ENCODE measurements around the gene CDHR1.
A peak's percentile ranks its signal among the peaks of the same experiment; 100 is the strongest.
"Not testable (repeated sequence)": the region's sequence is repeated elsewhere in the genome, so short reads cannot be mapped to it uniquely, and the experiment has no call there.

The CDHR1 gene

GRCh38 chr10:84194424-84195043 lies at the start of gene CDHR1:
Gene CDHR1, plus strand, starts transcription at chr10:84194537. Its CDS starts 224 bp downstream, at chr10:84194761.
- Mint-ChIP-seq H3K4me1 (peaks cover 8% of the 10 kb centered on the region), H3K9me3 (no peaks in the 10 kb centered on the region), H3K4me3 (peak within 1 kb of the TSS; percentile 73), H3K27ac (ENCODE audit: low read depth) (no peak within 1 kb of the TSS), H3K36me3 (ENCODE audit: insufficient read depth) (peaks cover 3% of the 10 kb centered on the region), H3K27me3 (peaks cover 7% of the 10 kb centered on the region)
- ATAC-seq (replicated peaks; ENCODE audit: extremely low read depth, poor library complexity, severe bottlenecking), result peak; percentile 68
- DNase-seq (ENCODE audit: low spot score in 2 of 2), result no peak

GRCh38 chr10:84147347-84147746 lies 47.0 kb upstream of the CDHR1 start:
- H3K27ac Mint-ChIP-seq (ENCODE audit: low read depth), result no peak overlapping the region
- DNase-seq (ENCODE audit: low spot score in 2 of 2), result no peak
- H3K4me3 Mint-ChIP-seq, result no peak overlapping the region
- ATAC-seq (replicated peaks; ENCODE audit: extremely low read depth, poor library complexity, severe bottlenecking), result no peak
- H3K4me1 Mint-ChIP-seq, result peaks cover 6% of the 10 kb centered on the region
- no peaks in the 10 kb centered on the region for H3K9me3 Mint-ChIP-seq
- no peaks in the 10 kb centered on the region for H3K27me3 Mint-ChIP-seq
- peaks cover 76% of the 10 kb centered on the region for H3K36me3 Mint-ChIP-seq (ENCODE audit: insufficient read depth)

DNA sequence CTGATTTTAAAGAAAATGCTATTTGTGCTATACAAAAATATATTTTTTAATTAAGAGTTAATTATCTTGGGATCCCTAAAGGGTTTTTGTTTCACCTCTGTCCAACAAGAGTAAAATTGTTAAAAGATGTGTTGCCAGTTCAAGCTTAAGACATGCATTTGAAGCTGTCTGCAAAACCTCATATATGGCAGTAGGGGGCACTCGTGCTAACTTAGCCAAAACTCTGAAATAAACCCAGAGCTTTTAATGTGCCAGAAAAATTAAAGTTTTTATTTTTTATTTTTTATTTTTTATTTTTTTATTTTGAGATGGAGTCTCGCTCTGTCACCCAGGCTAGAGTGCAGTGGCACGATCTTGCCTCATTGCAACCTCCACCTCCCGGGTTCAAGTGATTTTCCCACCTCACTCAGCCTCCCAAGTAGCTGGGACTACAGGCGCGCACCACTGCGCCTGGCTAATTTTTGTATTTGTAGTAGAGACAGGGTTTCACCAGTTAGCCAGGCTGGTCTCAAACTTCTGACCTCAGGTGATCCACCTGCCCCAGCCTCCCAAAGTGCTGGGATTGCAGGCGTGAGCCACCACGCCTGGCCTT lies 46.2 kb upstream of the CDHR1 start:
- peak; percentile 56 for ATAC-seq (replicated peaks; ENCODE audit: extremely low read depth, poor library complexity, severe bottlenecking)
- not testable (repeated sequence) for DNase-seq (ENCODE audit: low spot score in 2 of 2)

DNA sequence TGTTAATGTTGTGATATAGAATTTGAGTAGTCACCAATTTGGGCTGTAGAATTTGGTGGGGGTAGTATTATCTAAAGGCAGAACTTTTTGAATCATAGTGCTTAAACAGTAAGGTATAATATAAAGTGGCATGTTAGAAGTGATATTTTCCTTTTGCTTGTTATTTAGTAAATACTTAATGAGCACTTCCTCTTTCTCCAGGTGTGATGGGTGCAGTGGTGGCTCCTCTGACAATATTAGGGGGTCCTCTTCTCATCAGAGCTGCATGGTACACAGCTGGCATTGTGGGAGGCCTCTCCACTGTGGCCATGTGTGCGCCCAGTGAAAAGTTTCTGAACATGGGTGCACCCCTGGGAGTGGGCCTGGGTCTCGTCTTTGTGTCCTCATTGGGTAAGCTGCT lies 44.5 kb upstream of the CDHR1 start:
- Mint-ChIP-seq H3K4me3 (no peak overlapping the region), H3K27me3 (no peaks in the 10 kb centered on the region), H3K4me1 (no peaks in the 10 kb centered on the region), H3K9me3 (no peaks in the 10 kb centered on the region), H3K36me3 (ENCODE audit: insufficient read depth) (peaks cover 73% of the 10 kb centered on the region), H3K27ac (ENCODE audit: low read depth) (no peak overlapping the region)
- ATAC-seq (replicated peaks; ENCODE audit: extremely low read depth, poor library complexity, severe bottlenecking) (no peak), DNase-seq (ENCODE audit: low spot score in 2 of 2) (no peak)

More for the DNA sequence above, 46.2 kb upstream of the CDHR1 start:
- not testable (repeated sequence) for H3K4me1 Mint-ChIP-seq; H3K27ac Mint-ChIP-seq (ENCODE audit: low read depth); H3K27me3 Mint-ChIP-seq; H3K9me3 Mint-ChIP-seq; H3K4me3 Mint-ChIP-seq
- H3K36me3 Mint-ChIP-seq (ENCODE audit: insufficient read depth), result peaks cover 77% of the 10 kb centered on the region

GRCh38 chr10:84152769-84153168 lies 41.6 kb upstream of the CDHR1 start:
- no peak for ATAC-seq (replicated peaks; ENCODE audit: extremely low read depth, poor library complexity, severe bottlenecking)
- Mint-ChIP-seq H3K4me3 (no peak overlapping the region), H3K27ac (ENCODE audit: low read depth) (no peak overlapping the region), H3K4me1 (peaks cover 8% of the 10 kb centered on the region), H3K36me3 (ENCODE audit: insufficient read depth) (peaks cover 62% of the 10 kb centered on the region), H3K27me3 (no peaks in the 10 kb centered on the region), H3K9me3 (no peaks in the 10 kb centered on the region)
- DNase-seq (ENCODE audit: low spot score in 2 of 2), result no peak

- no peak overlapping the region for H3K27ac Mint-ChIP-seq (ENCODE audit: low read depth)
- DNase-seq (ENCODE audit: low spot score in 2 of 2) (no peak), ATAC-seq (replicated peaks; ENCODE audit: extremely low read depth, poor library complexity, severe bottlenecking) (no peak)
- H3K4me3 Mint-ChIP-seq, result no peak overlapping the region
- peaks cover 15% of the 10 kb centered on the region for H3K4me1 Mint-ChIP-seq
- H3K9me3 Mint-ChIP-seq, result no peaks in the 10 kb centered on the region
- no peaks in the 10 kb centered on the region for H3K27me3 Mint-ChIP-seq
- peaks cover 48% of the 10 kb centered on the region for H3K36me3 Mint-ChIP-seq (ENCODE audit: insufficient read depth)
These were observed 38.8 kb upstream of the CDHR1 start for GRCh38 chr10:84155521-84155920.

DNA sequence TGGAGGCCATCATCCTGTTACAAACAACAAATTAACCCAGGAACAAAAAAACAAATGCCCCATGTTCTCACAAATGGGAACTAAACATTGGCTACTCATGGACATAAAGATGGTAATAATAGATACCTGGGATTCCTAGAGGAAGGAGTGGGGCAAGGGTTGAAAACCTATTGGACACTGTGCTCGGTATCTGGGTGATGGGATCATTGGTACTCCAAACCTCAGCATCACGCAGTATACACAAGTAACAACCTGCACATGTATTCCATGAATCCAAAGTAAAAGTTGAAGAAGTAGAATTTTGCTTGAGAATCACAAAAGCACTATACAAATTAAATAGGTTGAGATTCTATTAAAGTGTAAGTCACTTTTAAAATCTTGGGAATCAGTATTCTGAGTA lies 38.3 kb upstream of the CDHR1 start:
- no peak for DNase-seq (ENCODE audit: low spot score in 2 of 2)
- H3K27me3 Mint-ChIP-seq, result no peaks in the 10 kb centered on the region
- no peak for ATAC-seq (replicated peaks; ENCODE audit: extremely low read depth, poor library complexity, severe bottlenecking)
- H3K9me3 Mint-ChIP-seq, result no peaks in the 10 kb centered on the region
- peaks cover 15% of the 10 kb centered on the region for H3K4me1 Mint-ChIP-seq
- H3K36me3 Mint-ChIP-seq (ENCODE audit: insufficient read depth), result peaks cover 44% of the 10 kb centered on the region
- no peak overlapping the region for H3K27ac Mint-ChIP-seq (ENCODE audit: low read depth)
- no peak overlapping the region for H3K4me3 Mint-ChIP-seq

- H3K4me3 Mint-ChIP-seq, result no peak overlapping the region
- no peaks in the 10 kb centered on the region for H3K9me3 Mint-ChIP-seq
- peak; percentile 95 for ATAC-seq (replicated peaks; ENCODE audit: extremely low read depth, poor library complexity, severe bottlenecking)
- peaks cover 15% of the 10 kb centered on the region for H3K4me1 Mint-ChIP-seq
- H3K27ac Mint-ChIP-seq (ENCODE audit: low read depth), result no peak overlapping the region
- H3K36me3 Mint-ChIP-seq (ENCODE audit: insufficient read depth), result peaks cover 37% of the 10 kb centered on the region
- no peak for DNase-seq (ENCODE audit: low spot score in 2 of 2)
- no peaks in the 10 kb centered on the region for H3K27me3 Mint-ChIP-seq
These were observed 37.6 kb upstream of the CDHR1 start for GRCh38 chr10:84156768-84157167.

DNA sequence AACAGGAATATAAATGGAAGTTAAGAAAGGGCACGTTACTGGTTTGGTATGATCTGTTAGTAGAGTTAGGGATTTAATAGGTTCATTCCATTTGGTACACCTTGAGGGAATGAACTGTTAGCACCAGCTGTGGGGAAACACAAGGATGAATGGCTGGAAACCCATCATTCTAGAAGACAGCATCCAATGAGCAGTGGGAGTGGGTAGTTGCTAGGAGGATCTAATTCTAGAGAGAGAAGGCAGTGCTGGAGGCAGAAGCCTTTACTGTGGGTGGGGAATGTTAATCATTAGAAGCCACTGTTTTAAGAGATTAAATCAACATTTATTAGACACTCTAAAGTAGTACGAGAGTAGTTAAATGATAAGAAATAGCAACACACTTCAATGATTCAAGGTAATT lies 36.3 kb upstream of the CDHR1 start:
- Mint-ChIP-seq H3K4me3 (no peak overlapping the region), H3K36me3 (ENCODE audit: insufficient read depth) (peaks cover 25% of the 10 kb centered on the region), H3K4me1 (peaks cover 15% of the 10 kb centered on the region), H3K27me3 (no peaks in the 10 kb centered on the region), H3K27ac (ENCODE audit: low read depth) (no peak overlapping the region), H3K9me3 (no peaks in the 10 kb centered on the region)
- no peak for ATAC-seq (replicated peaks; ENCODE audit: extremely low read depth, poor library complexity, severe bottlenecking)
- DNase-seq (ENCODE audit: low spot score in 2 of 2), result no peak

- no peak overlapping the region for H3K27ac Mint-ChIP-seq (ENCODE audit: low read depth)
- H3K4me3 Mint-ChIP-seq, result no peak overlapping the region
- H3K9me3 Mint-ChIP-seq, result no peaks in the 10 kb centered on the region
- H3K4me1 Mint-ChIP-seq, result peaks cover 15% of the 10 kb centered on the region
- ATAC-seq (replicated peaks; ENCODE audit: extremely low read depth, poor library complexity, severe bottlenecking) (no peak), DNase-seq (ENCODE audit: low spot score in 2 of 2) (no peak)
- no peaks in the 10 kb centered on the region for H3K27me3 Mint-ChIP-seq
- peaks cover 21% of the 10 kb centered on the region for H3K36me3 Mint-ChIP-seq (ENCODE audit: insufficient read depth)
These were observed 35.8 kb upstream of the CDHR1 start for GRCh38 chr10:84158550-84158949.

DNA sequence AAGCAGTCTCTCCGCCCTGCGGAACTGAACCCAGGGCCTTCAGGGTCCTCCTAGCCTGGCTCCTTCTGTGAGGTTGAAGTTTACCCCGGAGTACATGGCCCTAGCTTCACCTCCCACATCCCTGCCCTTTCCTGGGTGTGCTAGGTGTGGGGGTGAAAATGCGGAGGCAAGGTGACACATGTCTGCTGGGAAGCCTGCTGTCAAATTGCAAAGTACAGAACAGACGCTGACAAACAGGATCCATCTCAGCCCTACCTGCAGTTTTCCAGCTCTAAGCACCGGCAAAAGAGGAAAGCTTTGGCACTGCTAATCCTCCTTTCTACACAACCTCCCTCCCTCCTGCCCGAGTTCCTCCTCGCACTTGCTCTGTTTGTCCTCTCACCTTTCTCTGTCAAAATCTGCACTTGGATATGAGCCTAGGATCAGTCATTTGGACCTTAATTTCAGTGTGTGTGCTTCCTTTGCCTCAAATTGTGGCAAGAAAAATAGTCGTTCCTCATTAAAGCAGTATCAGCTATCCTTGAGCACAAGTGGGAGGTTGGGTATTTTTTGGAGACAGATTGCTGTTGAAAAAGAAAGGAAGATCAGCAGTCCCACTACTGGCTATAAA lies 35.2 kb upstream of the CDHR1 start:
- Mint-ChIP-seq H3K4me1 (peaks cover 15% of the 10 kb centered on the region), H3K4me3 (no peak overlapping the region), H3K9me3 (no peaks in the 10 kb centered on the region), H3K27ac (ENCODE audit: low read depth) (no peak overlapping the region), H3K36me3 (ENCODE audit: insufficient read depth) (peaks cover 18% of the 10 kb centered on the region), H3K27me3 (no peaks in the 10 kb centered on the region)
- DNase-seq (ENCODE audit: low spot score in 2 of 2), result no peak
- ATAC-seq (replicated peaks; ENCODE audit: extremely low read depth, poor library complexity, severe bottlenecking), result no peak

DNA sequence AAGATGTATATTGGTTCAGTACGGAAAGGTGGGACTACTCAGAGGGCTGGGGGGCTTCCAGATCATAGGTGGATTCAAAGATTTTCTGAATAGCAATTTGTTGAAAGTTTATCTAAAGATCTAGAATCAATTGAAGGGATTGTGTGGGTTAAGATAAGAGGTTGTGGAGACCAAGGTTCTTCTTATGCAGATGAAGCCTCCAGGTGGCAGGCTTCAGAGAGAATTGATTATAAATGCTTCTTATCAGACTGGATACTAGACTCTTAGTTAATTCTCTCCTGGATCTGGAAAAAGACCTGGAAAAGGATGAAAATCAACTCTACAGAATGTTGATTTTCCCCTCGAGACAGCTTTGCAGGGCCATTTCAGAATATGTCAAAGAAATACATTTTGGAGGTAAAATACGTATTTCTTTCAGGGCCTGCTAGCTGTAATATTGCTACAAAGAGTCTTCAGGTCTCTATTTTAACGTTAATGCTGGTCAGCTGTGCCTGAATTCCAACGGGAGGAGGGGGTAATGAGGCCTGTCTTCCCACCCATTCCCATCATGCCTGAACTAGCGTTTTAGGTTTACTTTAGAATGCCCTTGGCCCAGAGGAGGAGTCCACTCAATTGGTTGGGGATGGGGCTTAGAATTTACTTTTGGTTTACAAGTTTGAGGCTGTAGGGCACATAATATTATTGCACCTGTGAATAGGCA lies 33.5 kb upstream of the CDHR1 start:
- H3K9me3 Mint-ChIP-seq, result no peaks in the 10 kb centered on the region

DNA sequence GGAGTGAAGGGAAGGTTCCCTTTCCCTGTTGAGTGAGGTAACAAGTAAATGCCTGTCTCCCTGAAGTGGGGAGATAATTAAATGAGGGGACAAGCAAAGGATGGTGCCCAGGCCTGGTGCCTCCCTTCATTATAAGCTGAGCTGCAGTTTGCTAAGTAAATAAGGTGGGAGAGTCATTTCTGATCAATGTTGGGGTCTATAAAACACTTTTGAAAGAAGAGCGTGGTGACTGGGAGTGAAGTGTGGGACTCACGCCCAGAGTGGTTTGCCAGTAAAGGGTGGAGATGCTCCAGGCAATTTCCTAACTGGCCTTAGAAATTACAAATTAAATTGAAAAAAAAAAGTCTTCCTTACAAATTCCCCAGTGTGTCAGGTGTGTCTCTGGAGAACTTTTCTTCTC lies 30.3 kb upstream of the CDHR1 start:
- Mint-ChIP-seq H3K9me3 (no peaks in the 10 kb centered on the region), H3K27me3 (no peaks in the 10 kb centered on the region), H3K4me3 (no peak overlapping the region), H3K27ac (ENCODE audit: low read depth) (no peak overlapping the region), H3K36me3 (ENCODE audit: insufficient read depth) (no peaks in the 10 kb centered on the region), H3K4me1 (peaks cover 7% of the 10 kb centered on the region)
- ATAC-seq (replicated peaks; ENCODE audit: extremely low read depth, poor library complexity, severe bottlenecking) (no peak), DNase-seq (ENCODE audit: low spot score in 2 of 2) (no peak)

More for the DNA sequence above, 33.5 kb upstream of the CDHR1 start:
- ATAC-seq (replicated peaks; ENCODE audit: extremely low read depth, poor library complexity, severe bottlenecking) (no peak), DNase-seq (ENCODE audit: low spot score in 2 of 2) (no peak)
- Mint-ChIP-seq H3K36me3 (ENCODE audit: insufficient read depth) (peaks cover 5% of the 10 kb centered on the region), H3K4me1 (peaks cover 15% of the 10 kb centered on the region), H3K27ac (ENCODE audit: low read depth) (no peak overlapping the region), H3K4me3 (no peak overlapping the region), H3K27me3 (no peaks in the 10 kb centered on the region)
